ENCODE data around the gene CCHCR1. TPM values are rescaled to one million over a fixed set of nuclear protein-coding genes. Genes with fewer than 3 reads are reported as not detected.
"Not testable (repeated sequence)": the region's sequence is repeated elsewhere in the genome, so short reads cannot be mapped to it uniquely, and the experiment has no call there.

CCHCR1 gene
- total RNA-seq, 1 donor from 2014 or later = 16.3 TPM

DNA sequence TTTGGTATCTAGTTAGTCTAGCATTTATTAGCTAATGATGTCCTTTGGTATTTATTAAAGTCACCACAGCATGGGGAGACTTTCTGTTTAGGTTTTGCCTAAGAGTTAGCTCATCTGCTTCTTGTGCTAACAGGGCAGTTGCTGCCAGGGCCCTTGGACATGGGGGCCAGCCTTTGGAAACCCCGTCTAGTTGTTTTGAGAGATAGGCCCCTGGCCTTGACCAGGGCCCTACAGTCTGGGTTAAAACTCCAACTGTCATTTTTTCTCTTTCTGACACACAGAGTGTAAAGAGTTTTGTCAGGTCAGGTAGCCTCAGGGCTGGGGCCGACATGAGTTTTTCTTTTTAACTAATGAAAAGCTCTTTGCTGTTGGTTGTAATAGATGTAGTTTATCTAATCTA lies 25.7 kb upstream of the CCHCR1 start:
- DNase-seq (ENCODE audit: low read depth, low spot score) = not testable (repeated sequence)

GRCh38 chr6:31180500-31180899 lies 22.9 kb upstream of the CCHCR1 start:
- DNase-seq (ENCODE audit: low read depth, low spot score) = no peak

DNA sequence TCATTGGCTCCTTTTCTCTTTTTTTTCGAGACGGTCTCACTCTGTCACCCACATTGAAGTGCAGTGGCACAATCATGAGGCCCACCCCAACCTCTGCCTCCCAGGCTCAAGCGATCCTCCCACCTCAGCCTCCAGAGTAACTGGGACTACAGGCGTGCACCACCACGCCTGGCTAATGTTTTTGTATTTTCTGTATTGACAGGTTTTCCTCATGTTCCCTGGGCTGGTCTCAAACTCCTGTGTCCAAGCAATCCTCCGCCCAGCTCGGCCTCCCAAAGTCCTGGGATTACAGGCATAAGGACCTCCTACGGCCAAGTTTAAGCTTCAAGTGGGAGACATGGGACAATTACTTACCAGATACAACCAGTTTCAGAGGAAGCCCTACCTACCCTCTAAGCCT lies 22.3 kb upstream of the CCHCR1 start:
- DNase-seq (ENCODE audit: low read depth, low spot score) = no peak

GRCh38 chr6:31179042-31179386 lies 21.4 kb upstream of the CCHCR1 start:
- no peak for DNase-seq (ENCODE audit: low read depth, low spot score)

- DNase-seq (ENCODE audit: low read depth, low spot score) = no peak
These were observed 20.8 kb upstream of the CCHCR1 start for GRCh38 chr6:31178143-31179041.

DNA sequence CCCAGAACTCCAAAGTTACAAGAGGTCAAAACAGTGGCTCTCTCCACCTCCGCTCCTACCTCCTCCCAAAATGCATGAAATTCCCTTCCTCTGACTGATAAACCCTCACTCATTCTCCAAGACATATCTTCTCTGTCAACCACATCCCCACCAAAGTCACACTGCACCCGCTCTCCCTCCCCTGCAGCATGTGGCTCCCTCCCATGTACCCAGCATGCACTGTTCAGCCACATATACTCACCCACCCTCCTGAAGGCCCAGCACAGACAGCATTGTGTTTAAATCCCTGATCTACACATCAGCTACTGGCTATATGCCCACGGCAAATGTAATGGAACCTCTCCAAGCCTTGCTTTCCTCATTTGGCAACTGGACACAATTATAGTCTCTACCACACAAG lies 18.4 kb upstream of the CCHCR1 start:
- DNase-seq (ENCODE audit: low read depth, low spot score) = no peak

DNA sequence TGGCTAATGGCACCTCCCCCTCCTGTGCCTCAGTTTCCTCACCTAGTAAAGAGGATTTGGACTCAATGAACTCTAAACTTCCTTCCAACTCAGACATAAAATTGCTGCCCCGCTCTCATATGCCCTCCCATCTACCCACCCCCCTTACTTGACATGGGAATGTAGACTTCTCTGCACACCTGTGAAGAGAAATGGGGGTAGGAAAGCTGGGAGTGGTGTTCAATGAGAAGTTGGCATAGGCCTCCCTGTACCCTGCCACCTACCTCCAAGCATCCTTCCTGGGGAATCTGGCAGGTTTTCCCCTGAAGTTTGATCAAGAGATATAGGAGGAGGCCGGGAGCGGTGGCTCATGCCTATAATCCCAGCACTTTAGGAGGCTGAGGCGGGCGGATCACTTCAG lies 16.8 kb upstream of the CCHCR1 start:
- no peak for DNase-seq (ENCODE audit: low read depth, low spot score)

GRCh38 chr6:31173406-31173805 lies 15.8 kb upstream of the CCHCR1 start:
- DNase-seq (ENCODE audit: low read depth, low spot score) = no peak

DNA sequence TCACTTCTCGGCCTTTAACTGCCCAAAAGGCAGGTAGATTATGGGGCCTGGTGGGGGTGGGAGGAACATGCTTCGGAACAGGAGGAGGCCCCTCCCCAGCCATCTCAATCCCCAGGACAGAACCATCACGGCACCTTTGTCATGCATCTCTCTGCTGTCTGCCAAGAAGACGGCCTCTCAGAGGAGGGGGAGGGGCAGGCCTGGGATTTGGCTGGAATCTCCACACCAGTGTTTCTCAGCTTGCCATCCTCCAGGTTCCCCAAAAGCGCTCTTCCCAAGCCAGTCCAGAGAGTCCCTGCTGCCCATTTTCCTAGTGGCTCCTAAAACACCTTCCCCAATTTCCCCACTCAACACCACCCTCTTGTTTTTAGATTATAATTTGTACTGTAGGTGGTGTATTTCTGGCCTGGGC lies 15.4 kb upstream of the CCHCR1 start:
- DNase-seq (ENCODE audit: low read depth, low spot score) = no peak

DNA sequence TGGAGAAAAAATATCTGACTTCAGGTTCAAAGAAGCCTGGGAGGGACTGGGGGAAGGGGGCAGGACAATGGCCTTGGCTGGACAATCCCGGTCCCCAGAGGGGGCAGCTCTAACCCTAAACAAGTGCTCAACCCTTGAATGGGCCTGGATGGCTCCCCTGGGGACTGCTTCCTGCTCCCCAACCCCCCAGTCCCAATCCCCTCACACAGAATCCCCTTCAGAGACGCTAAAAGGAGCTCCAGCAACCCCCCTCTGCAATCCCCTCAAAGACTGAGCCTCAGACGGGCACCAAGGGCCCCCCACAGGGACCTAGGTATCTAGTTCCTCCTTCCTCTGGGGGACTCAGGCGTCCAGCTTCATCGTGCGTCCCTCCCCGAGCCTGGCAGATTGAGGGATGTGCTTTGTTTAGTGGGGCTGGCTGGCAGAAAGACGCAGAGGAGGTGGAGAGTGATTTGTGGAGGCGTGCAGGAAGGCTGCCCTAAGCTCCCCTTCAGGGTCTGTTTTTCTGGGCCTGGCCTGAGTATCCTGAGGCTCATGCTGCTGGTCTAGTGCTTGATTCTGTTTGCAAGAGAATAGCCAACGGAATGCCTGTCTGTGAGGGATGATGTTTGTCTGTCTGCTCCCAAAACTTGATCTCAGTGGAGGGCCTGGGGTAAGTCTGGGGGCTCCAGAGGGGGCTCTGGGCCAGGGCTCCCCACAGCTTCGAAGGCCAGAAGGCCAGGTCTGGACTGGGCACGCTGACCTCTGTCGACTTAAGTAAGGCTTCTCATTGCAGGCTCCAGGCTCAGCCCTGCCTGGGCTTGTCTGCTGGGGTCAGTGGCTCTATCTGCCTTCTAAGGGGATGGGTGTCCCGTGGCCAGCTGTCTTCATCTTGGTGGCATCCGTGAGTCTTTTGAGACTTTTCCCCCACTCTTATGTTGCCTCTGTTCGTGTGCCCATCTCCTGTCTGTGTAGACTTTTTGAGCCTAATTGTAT lies 14.6 kb upstream of the CCHCR1 start:
- DNase-seq (ENCODE audit: low read depth, low spot score) = no peak

DNA sequence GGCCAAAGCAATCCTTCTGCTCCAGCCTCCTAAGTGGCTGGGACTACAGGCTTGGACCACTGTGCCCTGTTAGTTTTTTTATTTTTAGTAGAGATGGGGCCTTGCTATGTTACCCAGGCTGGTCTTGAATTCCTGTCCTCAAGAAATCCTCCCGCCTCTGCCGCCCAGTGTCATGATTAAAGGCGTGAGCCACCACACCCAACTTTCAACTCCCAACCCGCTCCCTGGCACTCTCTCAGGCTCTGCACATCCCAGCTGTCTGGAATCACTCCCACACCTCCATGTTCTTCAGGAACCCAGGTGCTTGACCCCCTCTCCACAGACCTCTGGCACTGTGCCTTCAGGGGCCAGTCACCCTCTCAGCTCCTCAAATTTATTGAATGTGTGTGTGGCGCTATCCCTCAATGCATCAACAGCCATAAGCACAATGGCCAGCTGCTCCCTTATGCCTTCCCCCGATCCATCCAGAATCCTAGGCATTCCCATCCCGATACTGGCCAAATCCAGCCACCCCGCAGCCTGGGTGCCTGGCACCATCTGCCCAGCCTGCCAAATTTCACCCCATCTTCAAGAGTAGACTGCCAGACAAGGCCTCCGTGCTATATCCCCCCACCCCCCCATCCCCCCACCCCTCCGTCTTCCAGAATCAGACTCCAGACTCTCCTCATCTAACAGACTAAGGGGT lies 13.5 kb upstream of the CCHCR1 start:
- DNase-seq (ENCODE audit: low read depth, low spot score) = no peak

GRCh38 chr6:31170600-31170881 lies 12.9 kb upstream of the CCHCR1 start, which contains the start of gene POU5F1:
TSS of gene POU5F1 (minus strand) at chr6:31170682. CDS start at chr6:31170620, 62 bp downstream.
- no peak for DNase-seq (ENCODE audit: low read depth, low spot score)

DNA sequence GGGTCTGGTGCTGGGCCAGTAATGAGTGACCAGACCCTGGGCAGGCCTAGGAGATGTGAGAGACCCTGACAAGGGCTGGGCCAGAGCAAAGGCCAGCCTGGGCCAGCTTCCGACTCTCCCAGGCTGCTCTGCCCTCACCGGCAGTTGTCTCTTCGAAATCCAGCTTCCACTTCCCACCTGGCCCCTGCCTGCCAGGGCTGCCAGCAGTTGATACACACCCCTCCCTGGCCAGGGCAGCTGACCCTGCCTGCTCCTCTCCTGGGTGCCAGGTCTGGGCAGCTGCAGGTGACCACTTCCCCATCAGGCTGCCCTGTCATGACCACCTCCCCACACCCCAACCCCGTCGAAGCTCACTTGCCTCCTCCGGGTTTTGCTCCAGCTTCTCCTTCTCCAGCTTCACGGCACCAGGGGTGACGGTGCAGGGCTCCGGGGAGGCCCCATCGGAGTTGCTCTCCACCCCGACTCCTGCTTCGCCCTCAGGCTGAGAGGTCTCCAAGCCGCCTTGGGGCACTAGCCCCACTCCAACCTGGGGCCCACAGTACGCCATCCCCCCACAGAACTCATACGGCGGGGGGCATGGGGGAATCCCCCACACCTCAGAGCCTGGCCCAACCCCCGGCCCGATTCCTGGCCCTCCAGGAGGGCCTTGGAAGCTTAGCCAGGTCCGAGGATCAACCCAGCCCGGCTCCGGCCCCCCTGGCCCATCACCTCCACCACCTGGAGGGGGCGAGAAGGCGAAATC lies 12.4 kb upstream of the CCHCR1 start:
- DNase-seq (ENCODE audit: low read depth, low spot score) = not testable (repeated sequence)

DNA sequence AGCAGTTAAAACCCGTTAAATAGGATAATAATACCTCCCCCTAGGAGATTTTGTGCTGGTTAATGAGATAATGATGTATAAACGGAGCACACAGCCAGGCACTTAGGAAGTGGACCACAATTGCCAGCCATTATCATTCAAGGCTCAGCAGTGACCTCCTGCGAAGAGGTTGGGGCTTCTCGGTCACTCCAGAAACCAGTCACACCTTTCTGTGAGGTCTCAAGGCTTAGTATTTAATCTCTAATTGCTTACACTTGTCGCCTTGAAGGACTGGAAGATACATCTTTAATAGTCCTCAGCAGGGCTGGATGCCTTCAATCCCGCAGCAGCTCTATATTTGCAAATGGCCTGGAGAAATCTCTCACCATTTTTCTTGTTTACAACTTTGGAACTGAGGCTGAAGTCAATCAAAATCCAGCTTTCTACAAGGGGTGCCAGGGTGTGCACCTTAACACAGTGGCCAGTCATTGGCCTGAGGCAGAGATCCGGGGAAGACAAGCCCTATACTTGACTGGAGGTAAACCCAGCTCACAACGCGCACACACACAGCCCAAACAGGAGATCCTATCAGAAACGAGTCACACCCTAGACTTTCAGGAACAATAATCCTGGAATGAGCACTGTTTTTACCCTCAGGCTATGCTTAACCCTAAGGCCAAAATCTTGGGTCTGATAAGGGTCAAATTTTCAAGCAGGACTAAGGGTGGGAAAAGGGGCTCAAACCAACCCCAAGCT lies 11.7 kb upstream of the CCHCR1 start:
- DNase-seq (ENCODE audit: low read depth, low spot score) = no peak

DNA sequence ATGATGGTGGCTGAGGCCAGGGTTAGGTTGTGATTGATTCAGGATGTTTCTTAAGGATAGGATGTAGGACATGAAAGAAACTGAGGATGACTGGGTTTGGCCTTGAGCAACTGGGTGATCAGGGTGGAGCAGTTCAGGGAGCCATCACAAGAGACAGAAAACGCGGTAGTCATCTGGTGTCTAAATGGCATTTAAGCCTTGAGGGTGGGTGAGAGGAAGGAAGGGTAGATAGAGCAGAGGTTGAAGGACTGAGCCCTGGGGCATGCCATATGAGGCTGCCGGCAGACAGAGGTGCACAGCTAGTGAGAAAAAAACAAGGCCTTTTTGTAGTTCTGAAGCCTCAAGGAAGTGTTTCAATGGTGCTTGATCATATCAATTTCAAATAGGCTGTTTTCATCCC lies 11.0 kb upstream of the CCHCR1 start:
- no peak for DNase-seq (ENCODE audit: low read depth, low spot score)

GRCh38 chr6:31165986-31166385 lies 8.4 kb upstream of the CCHCR1 start:
- DNase-seq (ENCODE audit: low read depth, low spot score) = no peak

DNA sequence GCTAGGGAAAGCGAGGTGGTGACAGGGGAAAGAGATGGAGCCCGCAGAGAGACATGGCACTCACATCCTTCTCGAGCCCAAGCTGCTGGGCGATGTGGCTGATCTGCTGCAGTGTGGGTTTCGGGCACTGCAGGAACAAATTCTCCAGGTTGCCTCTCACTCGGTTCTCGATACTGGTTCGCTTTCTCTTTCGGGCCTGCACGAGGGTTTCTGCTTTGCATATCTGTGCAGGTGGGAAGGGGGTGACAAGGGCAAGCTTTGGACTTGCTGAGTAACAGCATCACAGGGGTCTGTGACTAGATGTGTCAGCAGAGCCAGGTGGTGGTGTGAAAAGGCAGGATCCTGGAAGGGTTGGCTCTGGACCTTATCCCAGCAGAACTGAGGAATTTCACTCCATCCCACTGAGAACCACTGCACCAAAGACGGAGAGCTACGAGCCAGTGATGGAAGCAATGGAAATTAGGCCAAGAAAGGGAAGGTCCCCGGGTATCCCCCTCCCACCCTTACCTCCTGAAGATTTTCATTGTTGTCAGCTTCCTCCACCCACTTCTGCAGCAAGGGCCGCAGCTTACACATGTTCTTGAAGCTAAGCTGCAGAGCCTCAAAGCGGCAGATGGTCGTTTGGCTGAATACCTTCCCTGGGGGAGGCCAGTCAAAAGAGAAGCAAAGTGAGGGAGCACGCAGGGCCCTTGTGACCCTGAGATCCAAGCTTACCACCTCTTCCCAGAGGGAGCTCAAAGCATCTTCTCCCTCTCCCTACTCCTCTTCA lies 7.6 kb upstream of the CCHCR1 start:
- not testable (repeated sequence) for DNase-seq (ENCODE audit: low read depth, low spot score)

GRCh38 chr6:31164475-31165063 lies 7.0 kb upstream of the CCHCR1 start:
- DNase-seq (ENCODE audit: low read depth, low spot score) = not testable (repeated sequence)

GRCh38 chr6:31163922-31164321 lies 6.3 kb upstream of the CCHCR1 start:
- DNase-seq (ENCODE audit: low read depth, low spot score) = no peak

Measured in pulmonary artery endothelial cell (primary cell).